CD4-positive, alpha-beta T cell treated with Interleukin-1 beta for 1 hour (primary cell): ENCODE results near the gene MLKL.

Source experiments
- DNase-seq, 2 donors: peaks; one replicate each; pipeline ENCODE4 v3.0.0-alpha.2; 2020 to 2022

Gene MLKL

DNA sequence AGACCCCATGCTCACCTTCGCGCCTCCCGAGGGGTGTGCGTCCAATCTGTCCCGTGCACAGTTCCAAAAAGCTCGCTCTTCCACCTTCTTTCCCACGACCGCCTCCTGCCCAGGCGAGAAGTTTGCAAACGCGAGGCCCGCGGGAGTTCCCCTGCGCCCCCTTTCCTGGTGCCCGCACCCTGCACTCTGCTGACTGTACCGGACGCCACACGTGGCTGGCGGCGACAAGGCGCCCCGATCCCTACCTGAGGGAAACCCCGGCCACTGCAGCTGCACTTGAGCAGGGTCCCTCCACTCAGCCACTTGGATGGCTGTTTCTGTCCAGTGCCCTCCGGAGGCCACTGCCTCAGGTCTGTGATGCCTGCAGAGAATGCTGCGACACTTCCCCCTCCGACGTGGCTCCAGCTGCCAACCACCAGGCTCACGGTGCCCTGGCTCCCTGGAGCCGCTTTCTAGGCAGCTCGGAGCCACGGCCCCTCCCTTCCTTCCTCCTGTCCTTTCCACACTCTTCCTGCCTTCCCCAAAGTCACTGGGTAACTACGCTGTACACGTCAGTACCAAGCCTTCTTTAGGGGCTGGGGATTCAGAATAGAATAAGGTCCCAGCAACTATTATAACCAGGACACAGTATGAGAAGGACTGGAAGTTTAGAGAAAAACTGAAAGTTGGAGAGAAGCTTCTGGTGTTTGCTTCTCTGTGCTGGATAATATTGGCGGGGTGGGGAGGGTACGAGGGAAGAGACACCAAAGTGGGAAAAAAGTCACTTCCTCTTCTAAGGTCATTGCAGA is at the start of gene MLKL:
MLKL (minus strand) TSS at position 425 of the 788 bp plus-strand sequence. CDS start 5,105 bp downstream, outside the sequence.
- DNase-seq, result peak; percentile 51 to 64

DNA sequence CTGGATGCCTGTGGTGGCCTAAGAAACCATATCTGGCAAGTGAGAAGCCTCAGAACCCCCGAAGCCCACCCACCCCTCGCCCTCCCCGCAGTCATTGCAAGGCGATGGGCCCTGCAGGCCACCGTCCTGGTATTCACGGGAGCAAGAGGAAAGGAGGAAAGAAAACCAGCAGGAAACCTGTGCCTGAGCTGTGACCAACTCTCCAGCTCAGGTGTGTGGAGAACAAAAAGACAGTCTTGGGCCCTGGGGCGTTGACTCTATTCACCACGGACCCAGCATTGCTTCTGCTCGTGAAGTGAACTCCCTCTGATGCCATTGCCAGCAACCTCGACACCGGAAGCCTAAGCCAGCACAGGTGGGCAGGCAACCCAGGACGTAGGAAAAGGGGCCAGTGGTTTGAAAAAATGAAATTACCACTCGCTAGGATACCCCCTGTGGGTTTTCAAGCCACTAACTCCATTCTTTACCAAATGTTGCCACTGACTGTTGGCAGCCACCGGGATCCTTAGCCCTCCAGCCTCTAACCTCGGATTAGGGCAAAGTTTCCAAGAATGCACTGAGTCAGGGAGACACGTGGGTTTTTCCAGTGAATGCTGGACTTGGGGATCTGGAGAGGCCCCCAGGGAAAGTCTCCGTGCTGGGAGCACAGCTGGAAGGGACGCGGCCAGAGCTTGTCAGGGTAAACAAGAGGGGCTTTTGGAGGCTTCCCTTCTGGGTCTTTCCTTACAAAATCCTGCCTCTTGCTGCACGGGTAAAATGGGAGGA is 48.8 kb upstream of the MLKL start:
- no peak for DNase-seq

DNA sequence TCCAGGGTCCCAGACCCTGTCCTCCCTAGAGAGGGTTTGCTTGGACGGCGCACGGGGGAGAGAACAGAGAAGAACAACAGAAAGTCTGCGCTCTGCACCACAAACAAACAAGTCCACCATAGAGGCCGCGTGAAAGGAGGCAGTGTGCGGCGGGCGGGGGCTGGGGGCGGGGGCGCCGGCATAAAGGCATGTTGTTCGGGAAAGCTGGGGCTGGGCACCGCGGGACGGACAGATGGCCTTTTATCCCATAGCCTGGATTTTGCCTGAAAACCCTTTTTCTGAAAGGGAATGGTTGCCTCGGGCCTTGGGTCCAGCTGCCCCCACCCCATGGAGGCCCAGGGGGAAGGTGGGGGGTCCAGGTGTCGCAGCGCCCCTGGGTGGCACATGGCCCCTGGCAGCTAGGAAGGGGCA is 48.0 kb upstream of the MLKL start:
- no peak for DNase-seq

DNA sequence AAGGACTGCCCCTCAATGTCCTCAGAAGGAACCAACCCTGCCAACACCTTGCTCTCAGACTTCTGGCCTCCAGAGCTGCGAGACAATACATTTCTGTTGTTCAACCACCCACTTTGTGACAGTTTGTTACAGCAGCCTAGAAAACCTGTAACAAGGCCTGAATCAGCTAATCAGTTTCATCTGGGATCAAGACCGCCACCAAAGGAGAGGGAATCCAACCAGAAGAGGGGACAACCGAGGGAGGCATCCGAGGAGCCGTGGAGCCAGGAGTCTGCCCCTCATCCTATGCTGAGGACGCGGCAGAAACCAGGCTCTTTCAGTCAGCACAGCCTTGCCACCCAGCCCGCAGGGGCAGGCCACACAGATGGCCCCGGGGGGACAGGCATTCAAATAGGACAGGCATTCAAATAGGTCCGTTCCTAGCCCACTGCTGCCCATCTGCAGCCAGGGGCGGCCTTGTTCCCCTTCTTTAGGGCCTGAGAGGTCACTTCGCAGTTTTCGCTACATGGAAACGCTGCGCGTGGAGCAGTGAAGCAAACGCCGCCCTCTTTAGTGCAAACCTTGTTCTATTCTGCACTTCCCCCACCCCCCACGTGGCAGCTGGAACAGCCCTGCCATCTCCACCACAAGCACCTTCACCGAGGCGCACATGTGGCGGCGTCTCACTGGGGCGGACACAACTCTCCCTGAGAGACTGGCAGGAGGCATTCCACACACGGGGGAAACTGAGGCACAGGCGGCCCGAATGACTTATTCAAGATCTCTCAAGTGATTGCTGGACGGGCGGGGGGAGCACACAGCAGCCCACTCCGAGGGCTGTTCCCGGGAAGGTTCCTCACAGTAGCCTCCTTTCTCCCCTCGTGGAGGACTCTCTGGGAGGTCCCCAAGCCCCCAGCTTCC is 47.3 kb upstream of the MLKL start:
- DNase-seq, result no peak

DNA sequence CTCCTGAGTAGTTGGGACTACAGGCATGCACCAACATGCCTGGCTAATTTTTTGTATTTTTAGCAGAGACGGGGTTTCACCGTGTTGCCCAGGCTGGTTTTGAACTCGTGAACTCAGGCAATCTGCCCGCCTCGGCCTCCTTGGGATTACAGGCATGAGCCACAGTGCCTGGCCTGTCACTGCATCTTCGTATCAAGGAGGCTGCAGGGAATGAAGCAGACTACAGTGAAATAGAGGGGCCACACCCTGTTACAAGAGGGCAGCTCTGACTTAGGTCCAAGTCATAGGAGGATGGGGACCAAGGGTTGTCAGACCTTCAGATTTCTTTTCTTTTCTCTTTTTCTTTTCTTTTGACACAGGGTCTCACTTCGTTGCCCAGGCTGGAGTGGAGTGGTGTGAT is 45.3 kb upstream of the MLKL start:
- DNase-seq, result no peak

DNA sequence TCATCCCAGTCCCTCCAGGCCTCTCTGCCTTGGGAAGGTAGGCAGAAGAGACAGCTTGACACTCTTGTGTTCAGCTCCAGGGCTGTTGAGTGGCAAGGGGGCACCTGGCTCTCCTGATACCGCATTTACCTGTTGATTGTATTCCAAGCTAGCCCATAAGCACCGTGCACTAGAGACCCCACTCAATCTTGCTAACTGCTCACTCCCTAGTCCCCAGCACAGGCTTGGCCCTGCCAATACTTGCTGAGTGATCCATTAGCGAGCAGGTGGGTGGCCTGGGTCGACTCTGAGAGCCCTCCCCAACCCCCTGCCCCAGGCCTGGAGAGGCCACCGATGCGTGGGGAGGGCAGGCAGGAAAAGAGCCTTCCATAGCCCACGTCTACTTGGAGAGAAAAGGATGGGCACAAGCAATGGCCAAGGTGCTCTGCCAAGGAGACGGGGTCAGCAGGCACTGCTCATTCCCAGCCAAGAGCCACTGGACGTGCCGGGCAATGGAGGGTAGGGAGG is 44.5 kb upstream of the MLKL start:
- DNase-seq, result no peak

DNA sequence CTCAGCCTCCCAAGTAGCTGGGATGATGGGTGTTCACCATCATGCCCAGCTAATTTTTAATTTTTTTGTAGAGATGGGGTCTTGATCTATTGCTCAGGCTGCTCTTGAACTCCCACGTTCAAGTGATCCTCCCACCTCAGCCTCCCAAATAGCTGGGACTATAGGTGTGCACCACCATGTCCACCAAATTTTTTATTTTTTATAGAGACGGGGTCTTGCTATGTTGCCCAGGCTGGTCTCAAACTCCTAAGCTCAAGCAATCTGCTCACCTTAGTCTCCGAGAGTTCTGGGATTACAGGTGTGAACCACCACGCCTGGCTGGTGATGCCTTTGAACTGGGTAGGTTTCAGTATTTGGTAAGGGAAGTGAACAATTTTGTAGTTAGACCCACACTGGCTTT is 43.9 kb upstream of the MLKL start:
- no peak for DNase-seq

DNA sequence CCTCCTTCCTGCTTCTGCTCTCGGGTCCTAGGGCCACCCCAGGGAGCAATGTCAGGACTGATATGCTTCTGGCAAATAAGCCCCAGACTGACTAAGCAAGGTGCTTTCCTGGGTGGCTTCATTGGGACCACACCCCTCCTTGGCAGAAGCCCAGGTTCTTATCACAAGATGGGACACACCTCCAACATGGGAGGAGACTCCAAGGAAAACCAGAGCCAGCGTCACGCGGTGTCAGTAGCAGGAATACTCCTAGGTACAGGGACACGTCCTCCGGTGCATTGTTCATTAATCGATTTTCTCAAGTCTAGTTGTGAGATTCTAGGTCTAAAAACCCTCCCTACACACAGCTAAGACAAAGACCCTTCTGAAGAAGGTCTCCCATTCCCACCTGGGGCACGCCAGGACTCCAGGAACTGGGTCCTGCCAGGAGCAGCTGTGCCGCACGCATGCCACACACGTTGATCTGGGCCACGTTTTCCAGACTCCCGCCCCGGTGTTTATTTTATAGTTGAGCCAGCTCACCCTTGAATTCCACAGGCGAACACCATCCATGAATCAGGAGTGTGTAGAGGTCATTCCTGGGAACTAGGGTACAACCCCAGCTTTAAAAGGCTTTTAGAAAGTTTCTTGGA is 43.1 kb upstream of the MLKL start:
- DNase-seq, result no peak

DNA sequence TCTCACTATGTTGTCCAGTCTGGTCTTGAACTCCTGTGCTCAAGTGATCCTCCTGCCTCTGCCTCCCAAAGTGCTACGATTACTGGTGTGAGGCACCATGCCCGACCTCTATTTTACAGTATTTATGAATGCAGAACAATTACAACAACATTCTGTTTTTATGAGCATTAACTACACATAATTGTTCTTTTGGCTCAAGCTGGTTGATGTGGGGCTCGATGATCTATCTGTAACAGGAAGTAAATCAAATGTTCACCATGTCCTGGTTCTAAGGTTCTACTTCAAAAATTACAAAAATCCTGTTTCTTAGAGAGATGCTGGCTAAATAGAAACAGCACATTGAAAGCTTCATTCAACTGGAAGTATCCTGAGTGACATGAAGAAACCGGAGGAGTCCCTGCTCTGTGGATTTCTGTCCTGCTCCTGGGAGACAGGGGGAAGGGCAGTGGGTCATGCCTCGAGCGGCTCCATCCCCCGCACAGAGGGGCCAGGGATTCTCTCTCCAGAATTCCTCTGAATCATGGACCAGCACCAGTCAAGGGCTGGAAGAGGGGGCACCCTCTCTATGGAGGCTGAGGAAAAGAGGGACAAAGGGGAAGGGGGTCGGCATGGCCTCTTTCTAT is 42.5 kb upstream of the MLKL start:
- DNase-seq, result no peak

DNA sequence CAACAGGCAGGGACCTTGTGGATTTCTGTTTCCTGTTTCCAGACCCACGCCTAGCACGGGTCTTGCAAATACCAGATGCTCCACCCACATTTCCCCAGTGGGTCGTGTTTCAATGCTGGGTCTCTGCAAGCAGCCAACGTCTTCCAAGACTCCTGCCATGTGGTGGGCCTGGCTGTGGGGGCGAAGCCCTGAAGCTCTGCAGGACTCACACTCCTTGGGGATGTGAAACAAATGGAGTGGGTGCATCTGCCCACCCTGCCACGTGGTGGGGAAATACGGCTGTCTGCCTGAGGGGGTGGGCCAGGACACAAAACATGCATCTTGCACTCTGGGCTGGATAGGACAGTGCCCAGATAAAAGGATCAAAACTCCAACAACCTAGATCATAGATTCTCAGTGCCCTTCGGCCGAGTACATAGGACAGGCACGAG is 41.4 kb upstream of the MLKL start:
- no peak for DNase-seq

DNA sequence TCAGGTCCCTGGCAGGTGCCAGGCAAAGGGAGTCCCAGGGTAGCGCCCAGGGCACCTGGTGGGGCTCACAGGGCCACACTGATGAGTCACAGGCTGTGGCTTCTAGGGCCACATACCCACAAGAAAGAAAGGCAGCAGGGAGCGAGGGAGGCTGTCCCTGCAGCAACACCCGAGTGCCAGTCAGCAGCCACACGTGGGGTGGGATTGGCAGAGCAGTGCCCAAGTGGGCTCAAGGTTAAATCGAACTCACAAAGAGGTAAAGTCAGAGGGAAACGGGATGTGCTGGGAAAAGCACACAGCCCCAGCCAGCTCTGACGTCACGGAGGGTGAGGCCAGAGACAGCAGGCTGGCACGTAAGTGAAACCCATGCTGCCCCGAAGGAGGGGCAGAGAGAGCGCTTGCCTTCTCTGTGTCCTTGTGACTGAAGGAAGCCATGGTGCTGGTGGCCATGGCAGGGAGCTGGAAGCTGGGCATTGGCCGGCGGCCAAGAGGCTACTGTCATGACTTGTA is 40.2 kb upstream of the MLKL start:
- no peak for DNase-seq

DNA sequence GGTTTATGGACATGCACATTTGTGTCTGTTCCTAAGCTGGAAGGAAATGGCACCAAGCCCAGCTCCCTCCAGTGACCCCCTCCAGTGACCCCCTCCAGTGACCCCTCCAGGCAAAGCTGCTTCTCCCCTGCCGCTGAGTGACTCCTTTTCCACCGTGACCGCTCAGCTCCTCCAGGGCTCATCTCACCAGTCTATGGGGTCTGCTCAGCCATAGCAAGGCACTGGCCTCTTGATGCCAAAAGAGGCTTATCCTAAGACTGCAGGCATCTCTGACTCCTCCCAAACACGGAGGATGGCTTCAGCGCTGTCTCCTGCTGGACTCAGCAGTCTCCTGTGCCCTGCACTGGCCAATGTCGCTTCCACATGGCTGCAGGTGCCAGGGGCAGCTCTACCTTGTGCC is 38.6 kb upstream of the MLKL start:
- DNase-seq, result no peak

DNA sequence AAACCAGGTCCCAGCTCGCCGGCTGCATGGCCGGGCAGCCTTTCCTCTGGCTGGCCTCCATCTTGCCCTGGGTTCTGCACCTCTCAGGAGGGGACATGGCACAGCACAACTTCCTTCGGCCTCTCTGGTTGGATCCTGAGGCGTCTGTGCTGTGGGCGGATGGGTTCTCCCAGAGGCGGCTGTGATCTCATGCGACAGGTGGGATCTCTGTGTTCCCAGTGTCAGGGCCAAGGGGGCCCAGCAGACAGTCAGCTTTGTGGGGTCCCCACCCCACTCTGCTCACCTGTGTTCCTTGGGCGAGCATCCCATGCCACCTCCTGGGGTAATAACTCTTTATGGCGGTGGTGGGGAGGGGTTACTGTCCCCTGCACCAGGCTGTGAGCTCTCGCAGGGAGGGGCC is 38.2 kb upstream of the MLKL start:
- no peak for DNase-seq

DNA sequence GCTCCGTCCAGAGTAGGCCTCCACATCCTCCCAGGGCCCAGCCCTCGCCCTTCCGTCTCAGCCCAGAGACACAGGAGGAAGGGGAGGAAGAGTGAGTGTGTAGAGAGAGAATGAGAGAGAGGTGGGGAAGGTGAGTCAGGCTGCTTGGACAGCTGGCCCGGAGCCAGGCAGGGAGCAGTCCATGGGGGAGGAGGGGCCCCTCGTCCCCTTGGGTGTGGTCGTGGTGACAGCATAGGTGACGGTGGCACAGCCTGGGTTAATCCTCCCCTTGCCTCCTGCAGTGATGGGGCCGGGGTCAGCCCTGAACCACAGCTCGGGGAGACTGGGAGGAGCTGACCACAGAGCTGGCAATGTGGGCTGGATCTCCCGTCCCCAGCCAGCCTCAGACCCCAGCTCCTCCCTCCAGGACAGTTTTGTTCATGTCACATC is 37.5 kb upstream of the MLKL start:
- no peak for DNase-seq

DNA sequence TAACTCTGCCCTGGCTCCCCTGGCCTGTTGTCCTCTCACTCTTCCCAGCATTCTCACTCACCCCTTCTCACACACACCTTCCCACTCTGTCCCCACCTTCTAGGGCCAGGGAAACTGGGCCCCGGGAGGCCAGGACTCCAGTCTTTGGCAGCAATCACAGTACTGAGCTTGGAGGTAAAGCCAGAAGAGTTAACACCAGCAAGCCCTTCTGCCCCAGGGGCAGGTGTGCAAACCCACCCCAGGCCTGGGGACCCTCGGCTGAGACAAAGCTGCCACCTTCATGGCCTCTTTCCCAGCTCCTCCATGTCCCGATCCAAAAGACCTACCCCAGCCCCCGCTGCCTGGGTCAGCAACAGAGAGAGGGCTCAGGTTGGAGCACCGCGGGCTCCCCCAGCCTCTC is 36.9 kb upstream of the MLKL start:
- DNase-seq, result no peak

DNA sequence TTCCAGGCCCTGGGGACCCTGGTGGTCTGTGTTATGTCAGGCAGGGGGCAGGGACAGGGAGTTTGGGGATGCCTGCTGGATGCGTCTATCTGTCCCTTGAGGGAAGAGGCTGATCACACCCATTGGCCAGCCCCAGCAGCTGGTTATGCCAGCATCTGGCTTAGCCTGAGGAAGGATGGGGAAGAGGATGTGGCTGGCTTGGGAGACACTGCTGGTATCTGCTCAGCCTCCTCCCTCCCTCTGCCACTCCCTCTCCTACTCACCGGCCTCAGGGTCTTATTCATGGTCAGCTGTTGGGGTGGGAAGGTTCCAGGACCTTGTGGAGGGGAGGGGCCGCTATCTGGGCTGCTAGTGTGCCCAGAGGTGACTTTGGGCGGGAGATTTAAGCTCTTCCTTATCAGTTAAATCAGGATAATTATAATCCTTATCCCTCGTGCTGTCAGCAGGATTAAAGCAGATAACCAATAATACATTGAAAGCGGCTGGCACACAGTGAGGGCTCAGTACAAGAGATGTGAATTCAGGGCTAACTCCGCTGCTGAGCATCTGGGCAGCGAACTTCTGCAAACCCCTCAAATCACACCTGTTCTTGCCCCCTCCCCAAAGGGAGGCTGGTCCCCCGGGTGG is 36.0 kb upstream of the MLKL start:
- DNase-seq, result no peak

DNA sequence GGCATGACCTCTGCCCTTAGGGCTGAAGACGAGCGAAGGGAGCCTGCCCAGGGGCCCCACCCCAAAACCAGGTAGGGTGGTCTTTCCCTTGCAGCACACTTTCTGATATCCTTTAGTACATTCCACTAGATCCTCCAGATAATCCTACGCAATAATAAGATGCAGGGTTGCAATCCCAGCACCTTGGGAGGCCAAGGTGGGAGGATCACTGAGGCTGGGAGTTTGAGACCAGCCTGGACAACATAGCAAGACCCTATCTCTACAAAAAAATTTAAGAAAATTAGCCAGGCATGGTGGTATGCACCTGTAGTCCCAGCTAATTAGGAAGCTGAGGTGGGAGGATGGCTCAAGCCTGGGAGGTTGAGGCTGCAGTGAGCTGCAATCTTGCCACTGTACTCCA is 34.9 kb upstream of the MLKL start:
- DNase-seq, result no peak

DNA sequence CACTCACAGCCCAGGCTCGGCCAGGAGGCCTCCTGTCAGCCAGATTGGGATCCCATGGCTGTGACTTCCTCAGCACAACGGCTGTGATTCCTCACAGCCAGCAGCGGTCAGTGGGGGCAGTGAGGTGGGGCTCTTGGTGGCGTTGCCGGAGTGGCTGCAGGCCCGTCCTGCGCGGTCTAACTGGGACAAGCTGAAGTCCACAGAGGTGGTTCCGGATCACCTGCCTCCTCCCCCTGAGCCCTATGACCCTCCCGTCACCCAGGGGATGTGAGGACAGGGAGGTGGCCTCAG is 34.4 kb upstream of the MLKL start:
- DNase-seq, result no peak

DNA sequence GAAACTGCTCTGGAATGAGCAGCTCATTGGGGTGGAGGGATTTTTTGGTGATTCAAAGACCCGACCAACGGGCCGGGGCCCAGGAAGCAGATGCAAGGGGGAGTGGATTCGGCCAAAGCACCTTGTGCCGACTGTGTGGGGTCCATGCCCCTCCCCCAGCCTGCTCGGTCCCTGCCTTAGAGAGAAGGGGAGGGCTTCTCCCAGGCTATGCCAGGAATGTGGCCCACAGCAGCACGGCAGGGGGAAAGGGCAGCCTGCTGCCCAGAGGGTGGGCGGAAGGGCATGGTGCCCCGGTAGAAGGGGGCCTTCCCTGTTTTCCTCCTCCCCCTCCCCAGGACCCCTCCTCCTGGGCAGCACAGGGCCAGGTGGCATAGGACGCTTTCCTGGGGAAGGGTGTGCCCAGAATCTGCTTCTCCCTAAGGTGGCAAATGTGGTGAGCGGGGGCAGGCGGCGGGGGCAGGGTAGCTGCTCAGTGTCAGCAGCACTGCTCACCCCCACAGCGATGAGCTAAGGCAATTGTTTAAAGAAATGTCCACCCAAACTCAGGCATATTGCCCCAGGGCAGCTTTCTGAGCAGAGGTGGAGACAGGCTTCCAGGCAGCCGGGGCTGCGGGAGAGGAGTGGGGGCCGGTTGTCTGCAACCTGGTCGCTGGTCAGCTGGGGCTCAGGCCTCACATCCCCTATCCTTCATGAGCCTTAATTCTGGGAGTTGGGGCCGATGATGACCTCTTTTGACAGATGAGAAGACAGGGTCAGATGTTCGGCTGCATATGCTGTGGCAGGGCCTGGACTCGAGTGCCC is 33.9 kb upstream of the MLKL start:
- DNase-seq, result no peak

DNA sequence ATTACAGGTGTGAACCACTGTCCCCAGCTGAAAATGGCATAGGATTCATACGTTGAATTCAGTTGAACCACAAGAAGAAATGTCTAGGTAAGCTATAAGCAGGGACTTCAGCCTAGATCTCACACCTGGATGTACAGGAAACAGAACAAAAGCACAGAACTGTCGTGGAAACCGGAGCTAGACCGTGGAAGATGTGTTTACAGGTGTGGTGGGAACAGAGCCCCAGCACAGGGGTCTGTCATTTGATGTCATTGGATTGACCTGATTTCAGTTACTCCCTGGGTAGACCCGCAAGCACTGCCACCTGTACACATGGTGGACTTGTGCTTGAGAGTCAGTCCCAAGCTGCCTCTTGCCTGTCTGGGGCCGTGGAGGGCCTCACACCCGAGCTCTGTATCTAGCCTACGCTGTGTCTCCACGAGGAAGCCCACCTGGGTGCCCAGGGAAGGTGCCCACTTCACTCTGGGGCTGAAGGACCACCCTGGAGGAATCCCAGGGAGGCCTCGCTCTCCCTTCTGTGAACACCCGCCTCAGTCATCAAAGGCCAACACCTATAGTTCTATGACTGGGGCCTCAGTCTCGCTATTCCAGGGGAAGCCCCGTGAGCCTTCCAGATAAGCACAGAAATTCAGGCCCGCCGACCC is 32.2 kb upstream of the MLKL start:
- DNase-seq, result no peak
